SJCRH30 (cell line): ENCODE results near the gene STK32C. TPM values are rescaled to one million over a fixed set of nuclear protein-coding genes. Genes with fewer than 3 reads are reported as not detected.

Experiments used
- DNase-seq, 2 experiments: peaks; one replicate each; pipeline ENCODE4 v3.0.0-alpha.2; 2015 to 2020
- H3K27ac ChIP-seq: fragments of 250-450 bp; sonication (Bioruptor Pico); 2 replicates; pipeline ENCODE4 v1.5.1; 2020; ENCODE audit warnings: mild to moderate bottlenecking, moderate library complexity
- H3K27me3 ChIP-seq: fragments of 250-450 bp; sonication (Bioruptor Pico); 2 replicates; pipeline ENCODE4 v1.5.1; 2020; ENCODE audit warnings: mild to moderate bottlenecking, moderate library complexity
- H3K36me3 ChIP-seq: fragments of 250-450 bp; sonication (Bioruptor Pico); 2 replicates; pipeline ENCODE4 v1.5.1; 2020; ENCODE audit warnings: mild to moderate bottlenecking, moderate library complexity
- H3K4me1 ChIP-seq: fragments of 250-450 bp; sonication (Bioruptor Pico); 2 replicates; pipeline ENCODE4 v1.5.1; 2020; ENCODE audit warnings: mild to moderate bottlenecking, moderate library complexity
- H3K4me3 ChIP-seq: fragments of 250-450 bp; sonication (Bioruptor Pico); 2 replicates; pipeline ENCODE4 v1.5.1; 2020; ENCODE audit warnings: mild to moderate bottlenecking, moderate library complexity
- H3K9me3 ChIP-seq: fragments of 250-450 bp; sonication (Bioruptor Pico); replicated peaks from 2 replicates; pipeline ENCODE4 v1.5.1; 2020; ENCODE audit warnings: mild to moderate bottlenecking, moderate library complexity
- total RNA-seq: library from RNA; depleted of rRNA; stranded (reverse); fragments of >200 nt; shearing (Covaris generic); gene quantifications from 2 replicates; pipeline ENCODE4 v1.2.3, GENCODE V29; 2014

Gene STK32C
- total RNA-seq, 1 experiment from 2014 or later: 4.2 TPM

DNA sequence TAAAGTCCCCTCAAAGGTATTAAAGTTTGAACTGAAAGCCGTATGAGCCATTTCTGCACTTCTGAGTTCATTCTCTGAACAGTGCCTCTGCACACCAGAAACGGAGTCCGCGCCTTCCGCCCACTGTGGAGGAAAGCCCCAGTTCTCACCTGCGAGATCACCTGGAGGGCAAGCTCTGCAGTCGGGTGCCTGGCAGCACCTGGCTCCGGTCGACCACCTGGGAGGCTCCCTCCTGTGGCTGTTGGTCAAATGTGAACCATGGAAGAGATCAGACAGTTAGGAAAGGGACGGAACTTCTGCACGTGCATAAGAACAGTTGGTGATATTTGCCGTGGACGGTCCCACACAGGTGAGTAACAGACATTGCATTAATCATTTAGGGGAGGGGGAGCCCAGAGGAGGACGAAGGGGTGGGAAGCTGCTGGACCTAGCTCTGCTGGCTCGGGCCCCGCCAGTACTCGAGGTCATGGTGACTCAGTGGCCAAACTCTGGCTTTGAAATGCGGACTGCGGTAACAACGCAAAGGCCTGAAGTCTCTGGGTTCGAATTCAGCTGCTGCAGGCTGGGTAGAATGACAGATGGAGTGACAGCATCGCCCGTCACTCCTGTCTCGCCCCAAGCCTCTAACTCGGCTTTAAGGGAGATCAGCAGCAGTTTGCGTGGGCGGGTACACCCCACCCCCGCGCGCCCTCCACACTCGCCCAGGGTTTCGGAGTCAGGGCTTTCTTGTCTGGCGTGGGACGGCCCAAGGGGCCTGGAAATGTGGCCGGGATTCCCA lies 122.7 kb downstream of the STK32C start:
- no peak overlapping the region for H3K4me3 ChIP-seq
- H3K9me3 ChIP-seq: no peaks in the 10 kb centered on the region
- DNase-seq: no peak
- no peaks in the 10 kb centered on the region for H3K36me3 ChIP-seq
- no peak overlapping the region for H3K27ac ChIP-seq
- H3K4me1 ChIP-seq: no peaks in the 10 kb centered on the region
- no peaks in the 10 kb centered on the region for H3K27me3 ChIP-seq

DNA sequence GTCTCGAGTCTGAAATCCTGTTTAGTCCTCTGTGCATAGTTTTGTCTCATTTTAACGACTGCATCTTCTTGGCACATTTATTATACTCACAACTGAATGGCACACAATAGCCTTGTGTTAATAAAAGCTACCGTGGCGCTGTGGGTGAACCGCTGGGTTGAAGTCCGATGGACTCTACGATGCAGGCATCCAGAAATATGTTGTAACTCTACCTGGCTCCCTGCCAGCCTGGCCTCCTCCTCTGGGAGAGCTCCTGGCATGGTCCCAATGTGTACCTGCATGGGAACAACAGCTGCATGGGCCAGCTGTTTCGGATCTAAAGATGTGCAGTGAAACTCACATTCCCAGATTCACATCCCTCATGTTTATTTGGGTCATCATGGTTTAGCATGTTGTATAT lies 124.7 kb downstream of the STK32C start:
- Histone ChIP-seq H3K4me3 (no peak overlapping the region), H3K27me3 (no peaks in the 10 kb centered on the region), H3K27ac (no peak overlapping the region), H3K9me3 (no peaks in the 10 kb centered on the region), H3K4me1 (no peaks in the 10 kb centered on the region), H3K36me3 (no peaks in the 10 kb centered on the region)
- peak; percentile 23 to 38 for DNase-seq

DNA sequence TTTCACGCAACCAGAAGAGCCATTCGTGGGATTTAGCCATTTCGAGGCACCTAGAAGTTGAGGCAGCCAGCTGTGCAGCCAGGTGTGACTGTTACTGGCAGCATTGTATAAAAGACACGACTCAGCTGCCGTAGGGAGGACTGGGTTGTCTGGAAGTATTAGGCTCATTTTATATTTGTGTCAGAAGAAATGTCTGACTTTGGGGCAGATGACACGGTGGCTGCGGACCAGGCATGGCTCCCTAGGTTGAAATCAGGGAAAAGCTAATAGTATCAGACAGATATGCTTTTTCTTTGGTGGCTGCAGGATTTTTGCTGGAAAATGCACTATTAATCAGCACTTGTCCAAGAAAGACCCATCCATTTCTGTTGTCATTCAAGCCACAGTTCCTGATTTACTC lies 125.2 kb downstream of the STK32C start:
- H3K4me3 ChIP-seq: no peak overlapping the region
- no peaks in the 10 kb centered on the region for H3K27me3 ChIP-seq
- no peaks in the 10 kb centered on the region for H3K36me3 ChIP-seq
- no peaks in the 10 kb centered on the region for H3K4me1 ChIP-seq
- no peak overlapping the region for H3K27ac ChIP-seq
- no peak for DNase-seq
- no peaks in the 10 kb centered on the region for H3K9me3 ChIP-seq

DNA sequence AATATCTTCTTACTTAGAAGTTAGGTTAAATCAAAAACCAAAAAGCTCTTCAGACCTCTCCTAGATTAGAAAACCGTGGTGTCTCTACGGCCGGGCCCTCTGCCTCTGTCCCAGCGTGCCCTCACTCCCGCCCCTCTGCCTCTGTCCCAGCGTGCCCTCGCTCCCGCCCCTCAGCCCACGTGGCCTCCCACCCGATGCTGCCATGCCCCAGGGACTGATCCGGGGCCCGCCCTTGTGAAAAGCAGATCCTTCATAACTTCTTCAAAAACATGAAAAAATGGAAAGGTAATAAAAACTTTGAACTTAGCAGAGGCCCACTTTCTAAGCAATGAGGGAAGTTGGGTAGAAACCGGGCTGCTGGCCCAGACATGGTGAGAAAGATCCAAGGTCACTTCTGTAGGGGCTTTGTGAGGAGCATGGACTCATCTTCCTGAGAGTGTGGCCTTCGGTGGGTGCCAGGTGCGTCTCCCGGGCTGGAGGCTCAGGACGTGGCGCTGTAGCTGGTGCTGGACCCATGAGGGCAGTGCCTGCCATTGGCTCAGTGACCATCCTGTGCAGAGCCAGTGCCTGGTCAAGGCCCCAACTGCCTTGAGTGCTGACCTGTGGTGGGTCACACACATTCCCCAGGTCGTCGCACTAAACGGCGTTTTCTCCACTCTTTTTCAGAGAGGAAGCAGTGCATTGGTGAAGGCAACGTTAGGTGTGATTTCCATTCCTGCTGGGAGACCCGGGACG lies 125.9 kb downstream of the STK32C start:
- Histone ChIP-seq H3K27me3 (no peaks in the 10 kb centered on the region), H3K27ac (no peak overlapping the region), H3K4me1 (no peaks in the 10 kb centered on the region), H3K4me3 (no peak overlapping the region), H3K36me3 (no peaks in the 10 kb centered on the region), H3K9me3 (no peaks in the 10 kb centered on the region)
- no peak for DNase-seq

DNA sequence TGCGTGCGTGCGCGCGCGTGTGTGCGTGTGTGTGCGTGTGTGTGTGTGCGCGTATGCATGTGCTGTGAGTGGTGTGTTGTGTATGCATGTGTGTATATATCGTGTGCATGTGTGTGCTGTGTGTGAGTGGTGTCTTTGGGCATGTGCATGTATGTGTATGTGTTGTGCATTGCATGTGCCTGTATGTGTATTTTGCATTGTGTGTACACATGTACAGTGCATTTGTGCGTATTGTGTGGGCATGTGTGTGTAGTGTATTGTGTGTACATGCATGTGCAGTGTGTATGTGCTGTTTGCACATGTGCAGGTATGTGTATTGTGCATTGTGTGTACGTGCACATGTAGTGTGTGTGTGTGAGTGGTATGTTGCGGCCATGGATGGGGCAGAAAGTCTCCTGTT lies 127.0 kb downstream of the STK32C start:
- Histone ChIP-seq H3K9me3 (no peaks in the 10 kb centered on the region), H3K4me3 (no peak overlapping the region), H3K36me3 (no peaks in the 10 kb centered on the region), H3K27ac (no peak overlapping the region), H3K27me3 (no peaks in the 10 kb centered on the region), H3K4me1 (no peaks in the 10 kb centered on the region)
- no peak for DNase-seq

DNA sequence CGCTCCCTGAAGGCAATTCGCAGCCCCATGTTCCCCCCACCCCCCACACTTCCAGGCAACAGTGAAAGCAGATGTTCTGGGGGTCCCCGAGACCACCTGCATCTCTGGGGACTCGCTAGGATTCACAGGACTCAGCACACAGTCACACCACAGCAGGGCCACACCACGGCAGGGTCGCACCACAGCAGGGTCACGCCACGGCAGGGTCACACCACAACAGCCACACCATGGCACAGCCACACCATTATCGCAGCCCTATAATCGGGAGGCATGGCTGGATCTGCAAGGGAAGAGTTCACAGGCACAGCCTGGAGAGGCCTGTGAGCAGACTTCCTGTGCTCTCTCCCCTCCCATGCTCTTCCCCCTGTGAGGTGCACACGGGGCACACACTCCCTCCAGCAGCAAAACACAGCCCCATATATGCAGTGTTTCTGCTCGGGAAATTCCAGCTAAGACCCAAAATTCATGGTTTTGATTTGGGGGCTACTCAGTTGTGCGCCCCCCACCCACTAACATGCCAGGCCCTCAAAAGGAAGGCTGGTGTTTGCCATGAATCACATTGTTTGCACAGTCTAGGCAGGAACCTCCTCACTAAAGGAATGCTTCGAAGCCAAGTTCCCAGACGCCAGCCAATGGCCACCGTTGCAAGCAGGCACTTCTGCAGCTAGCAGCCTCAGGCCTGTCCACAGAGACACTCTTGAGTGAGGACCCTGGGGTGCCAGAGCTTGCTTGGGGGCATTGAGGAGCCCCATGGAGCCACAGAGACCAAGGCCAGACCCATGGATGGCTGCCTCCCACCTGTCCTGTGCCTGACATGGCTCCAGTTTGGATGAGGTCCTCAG lies 128.0 kb downstream of the STK32C start:
- H3K4me1 ChIP-seq: no peaks in the 10 kb centered on the region
- H3K27me3 ChIP-seq: no peaks in the 10 kb centered on the region
- H3K36me3 ChIP-seq: no peaks in the 10 kb centered on the region
- H3K4me3 ChIP-seq: no peak overlapping the region
- no peaks in the 10 kb centered on the region for H3K9me3 ChIP-seq
- no peak for DNase-seq
- no peak overlapping the region for H3K27ac ChIP-seq

DNA sequence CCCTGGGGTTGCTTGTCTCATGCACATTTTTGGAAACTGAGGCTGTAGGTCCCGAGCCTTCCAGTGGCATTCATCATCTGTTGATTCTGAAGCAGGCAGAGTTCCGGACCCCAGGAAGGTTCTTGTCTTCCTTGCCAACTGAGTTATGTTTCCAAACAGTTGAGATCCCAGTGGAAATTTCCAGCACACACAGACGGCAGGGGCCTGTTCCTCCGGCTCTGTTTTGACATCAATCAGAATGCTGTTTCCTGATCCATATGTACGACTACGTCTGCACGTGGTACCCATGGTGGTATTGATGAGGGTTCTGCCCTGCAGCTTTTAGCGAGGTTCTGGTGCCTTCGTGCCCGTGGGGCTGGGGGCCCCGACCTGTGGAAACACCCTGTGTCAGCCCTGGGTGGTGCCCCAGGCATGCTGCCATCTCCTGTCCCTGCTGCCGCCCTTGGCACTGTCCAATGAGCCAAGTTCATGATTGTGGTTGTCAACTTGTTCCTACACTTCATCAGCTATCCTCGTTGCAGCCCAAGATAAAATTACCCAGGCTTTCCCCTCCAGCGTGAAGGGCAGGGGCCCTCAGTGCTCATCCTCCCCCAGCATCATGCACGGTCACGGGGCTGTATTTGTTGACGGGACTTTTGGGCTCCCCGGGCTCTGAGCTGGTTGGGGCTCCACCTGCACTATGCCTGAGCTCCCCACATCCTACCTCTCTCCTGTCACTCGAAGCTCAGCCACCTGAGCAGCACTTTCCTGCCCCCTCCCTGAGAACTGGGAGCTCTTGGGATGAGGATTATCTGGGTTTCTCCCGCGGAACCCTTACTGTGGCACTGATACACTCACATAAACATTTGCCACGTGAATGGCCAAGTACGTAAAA lies 128.8 kb downstream of the STK32C start:
- Histone ChIP-seq H3K4me3 (no peak overlapping the region), H3K27me3 (no peaks in the 10 kb centered on the region), H3K36me3 (no peaks in the 10 kb centered on the region), H3K9me3 (no peaks in the 10 kb centered on the region), H3K4me1 (no peaks in the 10 kb centered on the region), H3K27ac (no peak overlapping the region)
- no peak for DNase-seq

DNA sequence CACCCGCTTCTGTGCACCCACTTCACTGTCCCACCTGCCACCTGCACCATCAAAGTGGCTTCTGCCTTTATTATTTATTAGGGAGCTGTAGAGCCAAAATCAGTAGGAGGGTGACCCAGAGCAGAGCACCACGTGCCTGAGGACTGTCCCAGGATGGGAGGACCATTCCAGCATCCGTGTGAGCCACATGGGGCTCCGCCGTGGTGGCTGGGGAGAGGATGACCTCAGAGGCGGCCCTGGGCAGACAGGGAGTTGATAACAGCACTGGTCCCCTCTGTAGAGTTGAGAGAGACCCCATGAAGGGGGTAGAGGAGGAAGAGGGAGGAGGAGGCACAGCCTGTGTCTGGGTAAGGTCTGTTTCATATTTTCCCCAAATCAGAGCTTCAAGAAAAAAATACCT lies 129.7 kb downstream of the STK32C start:
- Histone ChIP-seq H3K36me3 (no peaks in the 10 kb centered on the region), H3K9me3 (no peaks in the 10 kb centered on the region), H3K27ac (no peak overlapping the region), H3K4me1 (no peaks in the 10 kb centered on the region), H3K4me3 (no peak overlapping the region), H3K27me3 (no peaks in the 10 kb centered on the region)
- DNase-seq: no peak

DNA sequence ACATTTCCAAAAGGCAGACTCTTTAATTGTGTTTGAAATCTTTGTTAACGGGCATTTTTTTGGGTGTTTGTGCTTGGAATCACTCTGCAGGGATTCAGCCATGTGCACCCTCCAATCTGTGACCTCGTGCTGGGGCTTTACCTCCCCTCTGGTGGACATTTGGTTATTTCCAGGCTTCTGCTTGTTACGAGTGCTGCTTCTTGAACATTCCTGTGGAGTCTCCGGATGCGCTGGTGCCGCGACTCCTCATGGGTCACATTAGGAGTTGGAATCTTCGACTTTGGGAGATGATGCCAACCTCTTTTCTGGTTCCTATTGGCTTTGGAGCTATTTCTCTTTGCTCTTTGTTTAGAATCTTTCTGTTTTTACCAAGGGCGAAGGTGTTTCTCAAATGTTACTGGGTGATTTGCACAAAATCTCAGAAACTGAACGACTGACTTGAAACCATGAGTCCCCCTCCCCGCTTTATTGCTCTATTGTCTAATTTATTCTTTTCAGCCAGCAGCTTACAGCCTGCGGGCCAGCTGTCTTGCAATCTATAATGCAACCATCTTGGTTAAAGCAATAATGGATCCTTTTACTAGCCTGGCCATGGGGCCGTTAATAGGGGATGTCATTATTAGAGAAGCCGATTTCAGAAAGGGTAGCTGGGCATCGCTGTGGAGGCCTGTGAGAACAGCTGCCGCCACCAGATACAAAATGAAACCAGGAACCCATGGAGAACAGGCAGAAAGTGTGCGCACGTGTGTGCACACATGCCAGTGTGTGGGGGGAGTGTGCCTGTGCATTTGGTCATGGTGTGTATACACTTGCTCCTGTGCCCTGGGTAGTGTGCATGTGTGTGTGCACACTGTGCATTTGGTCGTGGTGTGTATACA lies 130.9 kb downstream of the STK32C start:
- Histone ChIP-seq H3K27me3 (no peaks in the 10 kb centered on the region), H3K27ac (no peak overlapping the region), H3K4me3 (no peak overlapping the region), H3K4me1 (no peaks in the 10 kb centered on the region), H3K36me3 (no peaks in the 10 kb centered on the region), H3K9me3 (no peaks in the 10 kb centered on the region)
- no peak for DNase-seq

DNA sequence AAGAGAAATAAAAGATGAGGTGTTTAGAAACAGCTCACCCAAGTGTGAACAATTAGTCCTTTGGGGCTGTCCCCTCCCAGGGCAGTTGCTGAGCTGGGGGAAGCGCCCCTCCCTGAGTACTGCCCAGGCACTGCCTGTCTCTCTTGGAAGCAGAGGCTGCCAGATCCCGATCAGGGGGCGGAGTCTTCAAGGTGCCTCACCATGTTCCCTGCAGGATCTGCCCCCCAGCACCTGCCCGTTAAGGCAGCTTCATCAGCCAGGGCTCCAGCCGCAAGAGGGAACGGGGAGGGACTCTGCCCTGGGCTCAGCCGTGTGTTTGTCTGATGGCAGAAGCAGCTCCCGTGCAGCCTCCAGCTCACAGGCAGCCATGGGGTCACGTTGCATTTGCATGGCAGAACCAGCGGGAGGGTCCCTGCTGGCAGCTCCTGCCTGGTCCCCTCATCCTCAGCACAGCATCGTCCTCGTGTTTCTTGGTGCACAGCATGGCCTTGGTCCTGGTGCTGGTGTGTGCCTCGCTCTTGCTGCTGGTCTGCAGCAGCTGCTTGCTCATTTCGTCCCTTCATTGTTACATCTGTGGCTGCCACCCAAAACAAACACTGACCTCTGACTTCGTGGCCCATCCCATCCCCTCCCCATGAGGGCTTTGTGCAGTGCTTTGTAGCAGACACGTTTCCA lies 131.7 kb downstream of the STK32C start:
- DNase-seq: peak; percentile 12 to 14
- no peaks in the 10 kb centered on the region for H3K27me3 ChIP-seq
- H3K4me3 ChIP-seq: no peak overlapping the region
- H3K36me3 ChIP-seq: no peaks in the 10 kb centered on the region
- no peaks in the 10 kb centered on the region for H3K9me3 ChIP-seq
- no peak overlapping the region for H3K27ac ChIP-seq
- H3K4me1 ChIP-seq: no peaks in the 10 kb centered on the region

DNA sequence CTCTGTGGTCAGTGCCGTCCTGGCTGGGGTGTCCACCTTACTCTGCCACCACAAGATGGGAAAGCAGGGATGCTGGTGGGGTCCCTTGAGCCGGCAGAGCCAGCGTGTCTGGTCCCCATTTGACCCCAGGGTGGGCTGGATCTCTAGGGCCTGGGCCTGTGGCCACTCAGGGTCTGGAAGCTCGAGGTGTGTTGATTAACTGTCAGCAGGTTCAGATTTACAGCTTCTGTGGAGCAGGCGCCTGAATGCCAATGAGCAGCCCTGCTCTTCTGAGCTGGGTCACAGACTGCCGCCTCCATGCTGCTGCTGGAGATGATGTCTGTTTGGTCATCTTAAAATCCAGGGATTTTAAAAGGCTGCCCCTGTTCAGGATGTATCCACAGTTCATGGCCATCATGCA lies 132.3 kb downstream of the STK32C start:
- Histone ChIP-seq H3K27ac (no peak overlapping the region), H3K4me1 (no peaks in the 10 kb centered on the region), H3K9me3 (no peaks in the 10 kb centered on the region), H3K27me3 (no peaks in the 10 kb centered on the region), H3K4me3 (no peak overlapping the region), H3K36me3 (no peaks in the 10 kb centered on the region)
- DNase-seq: no peak

DNA sequence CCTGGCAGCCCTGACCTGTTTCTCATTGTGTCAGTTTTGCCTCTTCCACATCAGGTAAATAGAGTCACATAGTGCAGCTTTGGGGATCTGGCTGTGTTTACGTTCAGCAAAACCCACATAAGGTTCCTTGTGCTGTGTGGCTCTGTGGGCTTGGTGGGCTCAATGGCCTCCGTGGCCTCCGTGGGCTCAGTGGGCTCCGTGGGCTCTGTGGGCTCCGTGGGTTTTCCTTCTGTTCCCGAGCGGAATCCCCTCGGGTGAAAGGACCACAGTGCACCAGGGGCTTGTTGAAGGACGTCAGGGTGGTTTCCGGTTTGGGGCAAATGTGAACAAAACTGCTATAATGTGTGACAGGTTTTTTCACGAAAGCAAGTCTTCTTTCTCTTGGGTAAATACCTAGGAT lies 133.5 kb downstream of the STK32C start:
- Histone ChIP-seq H3K4me1 (no peaks in the 10 kb centered on the region), H3K27me3 (no peaks in the 10 kb centered on the region), H3K27ac (no peak overlapping the region), H3K9me3 (no peaks in the 10 kb centered on the region), H3K36me3 (no peaks in the 10 kb centered on the region), H3K4me3 (no peak overlapping the region)
- no peak for DNase-seq

DNA sequence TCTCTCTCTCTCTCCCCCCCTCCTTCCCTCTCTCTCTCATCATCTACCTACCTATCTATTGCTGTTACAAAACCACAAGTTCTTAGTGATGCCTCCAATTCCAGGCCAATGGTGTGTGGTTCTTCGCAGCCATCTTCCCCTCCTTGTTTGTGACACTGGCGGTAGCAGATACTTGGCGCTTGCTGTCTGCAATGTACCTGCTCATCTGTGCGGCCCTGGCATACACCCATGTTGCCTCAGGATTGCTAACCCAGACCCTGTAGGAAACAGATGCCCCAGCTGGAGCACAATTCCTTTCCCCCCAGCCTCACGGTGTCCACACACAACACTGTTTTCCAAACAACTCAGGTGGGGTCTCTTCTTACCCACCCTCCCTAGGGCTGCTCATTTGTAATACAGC lies 134.6 kb downstream of the STK32C start:
- no peaks in the 10 kb centered on the region for H3K36me3 ChIP-seq
- no peak for DNase-seq
- H3K27ac ChIP-seq: no peak overlapping the region
- no peak overlapping the region for H3K4me3 ChIP-seq
- H3K9me3 ChIP-seq: no peaks in the 10 kb centered on the region
- H3K4me1 ChIP-seq: no peaks in the 10 kb centered on the region
- no peaks in the 10 kb centered on the region for H3K27me3 ChIP-seq
